Pancreas (tissue), 10 donors: ENCODE results near the gene EXTL1. TPM values are rescaled to one million over a fixed set of nuclear protein-coding genes. Genes with fewer than 3 reads are reported as not detected.

ENCODE experiments used
- ATAC-seq, 4 donors: fragments of 200-7000 bp; cut with Tn5 transposase; one replicate each; pipeline versions ENCODE4 v1.8.0 to v1.9.1; 2020; ENCODE audit warnings: mild to moderate bottlenecking in 4 of 4, moderate library complexity in 4 of 4
- DNase-seq, 6 donors: peaks; one replicate each; pipeline ENCODE4 v3.0.0-alpha.2; 2020
- FAIRE-seq: peaks from 2 replicates; lab custom pipeline; 2012; peaks lifted over from hg19 to GRCh38; lab: Jason Lieb, UNC
- H3K27ac ChIP-seq, 4 donors: fragments of 200-600 bp; sonication (generic); 1 replicate in 3 of 4; 2 replicates in 1 of 4; pipeline versions ENCODE4 v1.5.0 to v1.8.0; 2020
- H3K27me3 ChIP-seq, 4 donors: fragments of 200-600 bp; one replicate each; pipeline ENCODE4 v1.8.0; 2021
- H3K36me3 ChIP-seq, 3 donors: fragments of 200-600 bp; sonication (generic) in 1 of 3; one replicate each; pipeline versions ENCODE4 v1.5.0 to v1.8.0; 2020 to 2021
- H3K4me1 ChIP-seq, 3 donors: fragments of 200-600 bp; one replicate each; pipeline ENCODE4 v1.8.0; 2021
- H3K4me3 ChIP-seq, 4 donors: fragments of 200-600 bp; sonication (generic) in 2 of 4; one replicate each; pipeline versions ENCODE4 v1.5.0 to v1.8.0; 2020 to 2021
- H3K9me3 ChIP-seq, 4 donors: fragments of 200-600 bp; one replicate each; pipeline ENCODE4 v1.8.0; 2021
- WGBS, 2 donors: extraction: QIAGEN DNeasy Blood & Tissue Kit; methylation state at CpG; one replicate each; pipeline ENCODE4 v1.1.7; 2013; 5-methylcytosine and 5-hydroxymethylcytosine counted together
- intact Hi-C, 3 donors: fragments of 100-400 bp; cut with DNase I; formaldehyde crosslinking; loops; one replicate each; pipeline versions ENCODE4 v1.11.1 to v1.14.2; 2022
- polyA plus RNA-seq, 2 donors: library from polyadenylated mRNA; stranded (reverse); fragments of 200-250 nt; gene quantifications; one replicate each; pipeline ENCODE4 v1.2.3, GENCODE V29; 2013
- total RNA-seq, 6 donors: library from RNA; stranded (reverse); fragmentation: NEBNext Ultra II Directional in 4 of 6; extraction: Animal tissue kit (Norgen Biotek cat#: 25700) in 4 of 6; gene quantifications; one replicate each; pipeline versions ENCODE4 v1.2.1 to v1.2.4, GENCODE V29; 2021 to 2023
- TF ChIP-seq, protein P1 (sequence below), 4 donors: fragments of 200-600 bp; sonication (generic) in 3 of 4; IDR thresholded peaks; one replicate each; pipeline versions ENCODE4 v1.5.0 to v1.8.0; 2021; ENCODE audit warnings: antibody characterized with exemption in 4 of 4
- donor health status: healthy with polysubstance abuse.
- donor health status: DM: no; HTN: no; CAD: no; lungs with moderate emphysema.
- donor health status: DM: no; HTN: no; CAD: no.
- donor health status: control.
- donor health status: control.
- donor health status: Bipolar disorder and iron deficiency.
- donor health status: DM: yes; HTN: yes; CAD: no.
- donor health status: DM: no; HTN: no; CAD: no.
- donor health status: DM: no; HTN: no; CAD: no.
- donor health status: DM: yes; HTN: yes; CAD: no.

Gene EXTL1
- total and polyA plus RNA-seq, 8 donors, result 0.04 to 0.34 (median 0.18) TPM

DNA sequence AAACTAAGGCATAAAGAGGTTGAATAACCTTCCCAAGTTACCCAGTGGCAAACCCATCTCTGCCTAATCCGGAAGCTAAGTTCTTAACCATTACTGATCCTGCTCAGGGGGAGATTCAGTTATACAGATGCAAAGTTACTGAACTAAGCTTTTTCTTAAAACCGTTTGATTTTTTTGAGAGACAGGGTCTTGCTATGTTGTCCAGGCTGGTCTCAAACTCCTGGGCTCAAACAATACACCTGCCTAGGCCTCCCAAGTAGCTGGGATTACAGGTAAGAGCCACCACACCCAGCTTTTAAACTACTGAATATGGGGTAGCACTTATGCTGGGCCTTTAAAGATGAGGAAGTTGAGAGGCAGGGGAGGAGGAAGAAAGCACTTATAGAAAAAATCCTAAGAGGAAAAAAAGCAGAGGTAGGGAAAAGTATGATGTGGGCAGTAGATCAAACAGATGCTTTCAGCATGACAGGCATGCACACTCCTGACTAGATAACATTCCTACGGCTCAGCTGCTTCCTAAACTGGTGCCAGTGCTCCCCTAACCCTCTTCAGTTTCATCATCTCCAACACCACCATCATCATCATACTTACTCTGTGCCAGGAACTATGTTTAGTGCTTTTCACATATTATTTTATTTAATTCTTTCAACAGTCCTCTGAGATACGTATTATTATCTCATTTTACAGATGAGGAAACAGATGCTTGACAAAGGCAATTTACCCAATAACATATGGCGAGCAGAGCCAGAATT lies 29.5 kb upstream of the EXTL1 start:
- ATAC-seq, result no peak
- Histone ChIP-seq H3K27ac (no peak overlapping the region), H3K27me3 (no peaks in the 10 kb centered on the region), H3K4me1 (peaks cover 0 to 6% (median 0%) of the 10 kb centered on the region in 3 donors), H3K36me3 (peaks cover 0 to 7% (median 0%) of the 10 kb centered on the region in 3 donors), H3K9me3 (no peaks in the 10 kb centered on the region), H3K4me3 (no peak overlapping the region)
- intact Hi-C loops, result loop anchor here in 2 of 3 donors (5.0 to 10.0 kb wide), 3 partner anchors 85 to 157 kb away; partner anchors contain the start of gene STMN1 (in 1 of the 2)
- TF ChIP-seq, protein P1, sequence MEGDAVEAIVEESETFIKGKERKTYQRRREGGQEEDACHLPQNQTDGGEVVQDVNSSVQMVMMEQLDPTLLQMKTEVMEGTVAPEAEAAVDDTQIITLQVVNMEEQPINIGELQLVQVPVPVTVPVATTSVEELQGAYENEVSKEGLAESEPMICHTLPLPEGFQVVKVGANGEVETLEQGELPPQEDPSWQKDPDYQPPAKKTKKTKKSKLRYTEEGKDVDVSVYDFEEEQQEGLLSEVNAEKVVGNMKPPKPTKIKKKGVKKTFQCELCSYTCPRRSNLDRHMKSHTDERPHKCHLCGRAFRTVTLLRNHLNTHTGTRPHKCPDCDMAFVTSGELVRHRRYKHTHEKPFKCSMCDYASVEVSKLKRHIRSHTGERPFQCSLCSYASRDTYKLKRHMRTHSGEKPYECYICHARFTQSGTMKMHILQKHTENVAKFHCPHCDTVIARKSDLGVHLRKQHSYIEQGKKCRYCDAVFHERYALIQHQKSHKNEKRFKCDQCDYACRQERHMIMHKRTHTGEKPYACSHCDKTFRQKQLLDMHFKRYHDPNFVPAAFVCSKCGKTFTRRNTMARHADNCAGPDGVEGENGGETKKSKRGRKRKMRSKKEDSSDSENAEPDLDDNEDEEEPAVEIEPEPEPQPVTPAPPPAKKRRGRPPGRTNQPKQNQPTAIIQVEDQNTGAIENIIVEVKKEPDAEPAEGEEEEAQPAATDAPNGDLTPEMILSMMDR (IDR thresholded peaks at IDR 0.05), result no peak
- 78 to 84% methylated on average over 5 of the region's 5 CpGs for WGBS, 2 donors
- no peak for DNase-seq
- FAIRE-seq, result no peak

DNA sequence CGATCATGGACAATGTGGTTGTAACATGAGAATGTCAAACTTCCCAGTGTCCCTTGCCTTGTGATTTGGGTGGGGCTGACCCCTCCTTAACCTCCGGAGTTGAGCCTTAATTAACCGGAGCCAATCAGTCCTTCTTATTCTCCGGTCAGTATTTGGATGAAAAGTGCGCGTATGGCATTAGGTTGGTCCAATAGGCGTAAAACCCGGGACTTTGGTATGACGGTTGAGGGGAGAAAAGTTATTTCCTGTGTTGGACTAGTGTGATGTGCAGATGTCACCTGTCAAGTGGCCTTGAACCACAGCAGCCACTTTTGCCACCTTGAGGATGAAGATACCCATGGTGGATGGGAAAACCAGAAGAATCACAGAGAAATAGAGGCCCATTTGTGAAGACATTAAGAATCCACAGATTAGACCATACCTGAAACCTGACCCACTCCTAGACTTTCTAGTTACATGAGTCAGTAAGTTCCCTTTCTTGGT lies 28.8 kb upstream of the EXTL1 start:
- WGBS, 2 donors, result 95% methylated on average over 9 of the region's 9 CpGs

DNA sequence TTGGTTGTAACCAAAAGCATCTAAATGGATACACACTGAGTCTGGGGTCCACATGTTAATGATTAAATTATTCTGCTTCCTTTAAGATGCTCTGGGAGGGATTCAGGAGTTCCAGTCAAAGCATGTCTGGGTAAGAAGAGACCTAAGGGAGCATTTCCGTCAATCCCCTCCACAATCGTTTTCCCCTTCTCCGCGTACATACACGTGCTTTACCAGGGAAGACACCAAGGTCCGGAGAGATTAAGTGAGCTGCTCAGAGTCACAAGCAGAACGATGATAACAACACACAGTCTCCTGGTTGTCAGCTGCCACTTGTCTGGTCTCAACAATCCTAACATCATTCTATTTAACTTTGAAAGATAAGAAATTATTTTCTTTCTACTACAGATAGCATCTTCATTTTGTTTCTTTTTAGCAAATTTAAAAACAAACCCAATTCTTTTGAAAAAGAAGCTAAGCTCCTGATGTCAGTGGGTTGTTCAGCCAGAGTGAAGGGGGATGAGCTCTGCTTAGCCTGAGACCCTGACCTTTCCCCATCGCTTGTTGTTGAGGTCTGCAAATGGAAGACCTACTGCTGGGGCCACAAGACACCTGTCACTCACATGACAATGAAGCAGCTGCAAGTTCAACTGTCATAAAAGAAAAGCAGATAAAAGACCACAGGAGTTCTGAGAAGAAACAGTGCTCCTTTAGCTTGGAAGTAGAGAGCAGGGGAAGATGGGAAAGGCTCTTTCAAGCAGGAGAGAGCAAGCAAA lies 28.2 kb upstream of the EXTL1 start:
- WGBS, 2 donors, result 83 to 86% methylated on average over 8 of the region's 8 CpGs
- intact Hi-C loops, result loop anchor here in 2 of 3 donors (5.0 to 10.0 kb wide), 3 partner anchors 86 to 159 kb away; partner anchors contain the start of gene STMN1 (in 1 of the 2)

More for the DNA sequence above, 28.8 kb upstream of the EXTL1 start:
- TF ChIP-seq, protein P1 (IDR thresholded peaks at IDR 0.05), result no peak
- no peaks in the 10 kb centered on the region for H3K27me3 ChIP-seq
- H3K4me1 ChIP-seq, result peaks cover 0 to 9% (median 0%) of the 10 kb centered on the region in 3 donors
- intact Hi-C loops, result loop anchor here in 2 of 3 donors (5.0 to 10.0 kb wide), 3 partner anchors 85 to 158 kb away; partner anchors contain the start of gene STMN1 (in 1 of the 2)
- H3K9me3 ChIP-seq, result no peaks in the 10 kb centered on the region
- peaks cover 0 to 7% (median 0%) of the 10 kb centered on the region in 3 donors for H3K36me3 ChIP-seq
- DNase-seq, result no peak
- H3K27ac ChIP-seq, result no peak overlapping the region
- ATAC-seq, result no peak
- H3K4me3 ChIP-seq, result no peak overlapping the region
- FAIRE-seq, result no peak

DNA sequence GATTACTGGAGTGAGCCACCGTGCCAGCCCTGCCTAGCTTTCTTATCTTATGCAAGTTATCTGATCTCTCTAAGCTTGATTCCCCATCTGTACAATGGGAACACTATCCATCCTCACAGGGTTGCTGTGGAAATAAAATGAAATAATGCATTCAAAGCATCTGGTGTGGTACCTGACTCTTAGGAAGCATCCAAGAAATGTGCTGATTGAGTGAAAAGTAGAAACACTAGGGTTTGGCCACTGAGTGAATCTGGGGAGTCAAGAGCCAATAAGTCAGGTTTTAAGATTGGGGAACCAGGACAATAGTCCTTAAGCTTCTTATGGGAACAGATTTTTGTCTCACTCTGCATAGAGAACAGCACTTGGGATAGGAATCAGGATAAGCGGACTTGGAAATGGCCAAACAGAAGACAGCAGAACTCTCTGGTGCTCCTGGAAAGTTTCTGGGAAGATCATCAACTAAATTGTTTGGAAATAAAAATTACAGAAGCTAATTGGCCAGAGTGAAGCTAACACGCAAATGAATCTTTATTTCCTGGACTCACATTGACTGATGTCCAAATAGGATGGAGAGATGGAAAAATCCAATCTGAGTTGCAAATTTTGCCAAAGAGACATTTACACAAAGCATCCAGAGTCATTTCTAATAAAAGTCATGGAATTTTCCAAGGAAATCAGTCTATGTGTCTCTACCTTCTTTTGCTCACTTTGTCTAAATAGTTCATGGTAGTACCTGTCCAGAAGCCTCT lies 27.0 kb upstream of the EXTL1 start:
- Histone ChIP-seq H3K9me3 (no peaks in the 10 kb centered on the region), H3K27me3 (no peaks in the 10 kb centered on the region), H3K27ac (no peak overlapping the region), H3K4me1 (peaks cover 0 to 14% (median 0%) of the 10 kb centered on the region in 3 donors), H3K4me3 (no peak overlapping the region), H3K36me3 (peaks cover 0 to 7% (median 0%) of the 10 kb centered on the region in 3 donors)
- 91 to 95% methylated on average over 3 of the region's 3 CpGs for WGBS, 2 donors
- intact Hi-C loops, result loop anchor here in 2 of 3 donors (5.0 to 10.0 kb wide), 3 partner anchors 87 to 160 kb away; partner anchors contain the start of gene STMN1 (in 1 of the 2)
- ATAC-seq, result no peak
- TF ChIP-seq, protein P1 (IDR thresholded peaks at IDR 0.05), result no peak
- FAIRE-seq, result no peak
- no peak for DNase-seq

More for the DNA sequence above, 28.2 kb upstream of the EXTL1 start:
- Histone ChIP-seq H3K27ac (no peak overlapping the region), H3K27me3 (no peaks in the 10 kb centered on the region), H3K36me3 (peaks cover 0 to 7% (median 0%) of the 10 kb centered on the region in 3 donors), H3K4me1 (peaks cover 0 to 10% (median 0%) of the 10 kb centered on the region in 3 donors), H3K9me3 (no peaks in the 10 kb centered on the region), H3K4me3 (no peak overlapping the region)
- FAIRE-seq (no peak), DNase-seq (no peak), ATAC-seq (no peak)
- TF ChIP-seq, protein P1 (IDR thresholded peaks at IDR 0.05), result no peak
